Peyer's patch (tissue), 4 donors: ENCODE results near the gene TINAG.

Experiments used
- POLR2A ChIP-seq, 2 donors: fragments of 450-650 bp; IDR thresholded peaks; one replicate each; pipeline ENCODE4 v1.5.1; 2017; ENCODE audit warnings: antibody characterized with exemption in 2 of 2, mild to moderate bottlenecking in 2 of 2, moderate library complexity in 2 of 2
- TF ChIP-seq, protein P1 (sequence below), 6 experiments: fragments of 450-650 bp in 4 of 6; fragments of 200-600 bp in 2 of 6; sonication (generic) in 1 of 6; IDR thresholded peaks; one replicate each; pipeline ENCODE4 v1.5.1; 2017 to 2019; ENCODE audit warnings: antibody characterized with exemption in 6 of 6, mild to moderate bottlenecking in 3 of 6, moderate library complexity in 1 of 6

DNA sequence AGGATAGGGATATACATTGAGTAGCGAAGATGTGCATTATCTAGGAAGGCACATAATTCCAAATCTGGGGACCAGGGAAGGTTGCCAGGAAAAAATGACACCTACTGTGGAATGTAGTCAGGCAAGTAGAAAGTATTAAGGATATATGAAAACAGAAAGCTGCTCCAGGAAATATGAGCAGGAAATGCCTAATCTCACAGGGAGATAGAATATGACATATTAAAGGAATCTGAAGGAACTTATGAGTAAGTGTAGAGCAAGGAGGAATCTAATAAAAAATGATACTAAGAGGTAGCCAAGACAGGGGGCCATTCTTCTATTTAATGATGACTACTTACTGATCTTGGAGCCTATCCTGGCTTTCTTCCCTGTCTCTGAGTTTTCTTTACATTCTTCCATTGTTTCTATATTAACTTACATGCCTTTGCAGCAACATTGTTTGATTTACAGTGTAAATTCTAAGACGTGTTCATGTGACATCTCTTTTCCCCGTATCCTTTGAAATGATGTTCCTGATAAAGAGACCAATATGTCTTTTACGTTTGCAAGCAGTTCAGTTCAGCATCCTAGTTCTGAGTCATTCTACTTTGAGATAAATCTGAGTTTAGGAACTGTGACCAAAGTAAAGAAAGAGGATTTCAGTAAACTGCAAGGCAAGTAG lies 58.6 kb downstream of the TINAG start:
- TF ChIP-seq, protein P1, sequence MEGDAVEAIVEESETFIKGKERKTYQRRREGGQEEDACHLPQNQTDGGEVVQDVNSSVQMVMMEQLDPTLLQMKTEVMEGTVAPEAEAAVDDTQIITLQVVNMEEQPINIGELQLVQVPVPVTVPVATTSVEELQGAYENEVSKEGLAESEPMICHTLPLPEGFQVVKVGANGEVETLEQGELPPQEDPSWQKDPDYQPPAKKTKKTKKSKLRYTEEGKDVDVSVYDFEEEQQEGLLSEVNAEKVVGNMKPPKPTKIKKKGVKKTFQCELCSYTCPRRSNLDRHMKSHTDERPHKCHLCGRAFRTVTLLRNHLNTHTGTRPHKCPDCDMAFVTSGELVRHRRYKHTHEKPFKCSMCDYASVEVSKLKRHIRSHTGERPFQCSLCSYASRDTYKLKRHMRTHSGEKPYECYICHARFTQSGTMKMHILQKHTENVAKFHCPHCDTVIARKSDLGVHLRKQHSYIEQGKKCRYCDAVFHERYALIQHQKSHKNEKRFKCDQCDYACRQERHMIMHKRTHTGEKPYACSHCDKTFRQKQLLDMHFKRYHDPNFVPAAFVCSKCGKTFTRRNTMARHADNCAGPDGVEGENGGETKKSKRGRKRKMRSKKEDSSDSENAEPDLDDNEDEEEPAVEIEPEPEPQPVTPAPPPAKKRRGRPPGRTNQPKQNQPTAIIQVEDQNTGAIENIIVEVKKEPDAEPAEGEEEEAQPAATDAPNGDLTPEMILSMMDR (IDR thresholded peaks at IDR 0.05) = no peak
- no peak for TF ChIP-seq POLR2A (IDR thresholded peaks at IDR 0.05)
